ENCODE data around the gene ZNF324B.

- no peak for TF ChIP-seq CTCF (IDR thresholded peaks at IDR 0.05; ENCODE audit: poor library complexity)
- TF ChIP-seq EZH2 (IDR thresholded peaks at IDR 0.05; ENCODE audit: borderline replicate concordance), result no peak
Measured at GRCh38 chr19:58439576-58440554, 11.6 kb upstream of the ZNF324B start, which contains the start of gene ZNF132.

Measured in hepatocyte (in vitro differentiated cells).